HepG2 (cell line): ENCODE measurements around the gene HDAC10. TPM values are rescaled to one million over a fixed set of nuclear protein-coding genes. Genes with fewer than 3 reads are reported as not detected.

Experiments
- GFI1 ChIP-seq: sonication (generic); formaldehyde crosslinking; IDR thresholded peaks from 2 replicates; pipeline ENCODE4 v1.5.0; 2020; ENCODE audit warnings: missing genetic modification reagents, mild to moderate bottlenecking, borderline replicate concordance
- ISX ChIP-seq: sonication (generic); formaldehyde crosslinking; conservative IDR thresholded peaks from 2 replicates; pipeline ENCODE4 v1.5.0; 2020; ENCODE audit warnings: missing genetic modification reagents
- MED13 ChIP-seq: sonication (generic); formaldehyde crosslinking; IDR thresholded peaks from 2 replicates; pipeline ENCODE4 v1.5.0; 2020; ENCODE audit warnings: missing genetic modification reagents
- NONO ChIP-seq, 2 experiments: fragments of 450-650 bp in 1 of 2; sonication (generic) in 1 of 2; formaldehyde crosslinking in 1 of 2; IDR thresholded peaks in 1 of 2; conservative IDR thresholded peaks in 1 of 2; 2 replicates each; pipeline versions ENCODE4 v1.6.1 to v1.8.0; 2017 to 2022; ENCODE audit warnings: mild to moderate bottlenecking in 1 of 2, missing genetic modification reagents in 1 of 2, moderate library complexity in 1 of 2
- RNF2 ChIP-seq: fragments of 450-650 bp; conservative IDR thresholded peaks from 2 replicates; pipeline ENCODE4 v1.6.1; 2016; ENCODE audit warnings: low read depth
- TARDBP ChIP-seq: sonication (generic); formaldehyde crosslinking; IDR thresholded peaks from 2 replicates; pipeline ENCODE4 v1.8.0; 2022; ENCODE audit warnings: mild to moderate bottlenecking, missing genetic modification reagents
- THAP11 ChIP-seq: IDR thresholded peaks from 2 replicates; pipeline ENCODE4 v1.6.1; 2016; ENCODE audit warnings: missing biosample characterization, missing genetic modification reagents
- U2AF2 ChIP-seq: fragments of 200-400 bp; formaldehyde crosslinking; IDR thresholded peaks from 2 replicates; pipeline ENCODE4 v1.6.1; 2017; ENCODE audit warnings: low read depth, mild to moderate bottlenecking, low read length
- ZBTB20 ChIP-seq: sonication (generic); formaldehyde crosslinking; IDR thresholded peaks from 2 replicates; pipeline ENCODE4 v1.8.1; 2023; ENCODE audit warnings: missing genetic modification reagents, low read depth, mild to moderate bottlenecking, borderline replicate concordance
- ZNF205 ChIP-seq: IDR thresholded peaks from 2 replicates; pipeline ENCODE4 v1.6.1; 2018; ENCODE audit warnings: missing biosample characterization, missing genetic modification reagents
- ZNF318 ChIP-seq: sonication (generic); formaldehyde crosslinking; IDR thresholded peaks from 2 replicates; pipeline ENCODE4 v1.4.0; 2020; ENCODE audit warnings: mild to moderate bottlenecking, missing genetic modification reagents
- ZNF335 ChIP-seq: sonication (generic); formaldehyde crosslinking; IDR thresholded peaks from 2 replicates; pipeline ENCODE4 v1.4.0; 2020; ENCODE audit warnings: missing genetic modification reagents
- ZNF672 ChIP-seq: sonication (generic); formaldehyde crosslinking; IDR thresholded peaks from 2 replicates; pipeline ENCODE4 v1.8.1; 2022; ENCODE audit warnings: missing genetic modification reagents
- ZNF703 ChIP-seq: sonication (generic); formaldehyde crosslinking; IDR thresholded peaks from 2 replicates; pipeline ENCODE4 v1.5.1; 2020; ENCODE audit warnings: missing genetic modification reagents, mild to moderate bottlenecking, moderate library complexity, borderline replicate concordance
- polyA plus RNA-seq, 8 experiments: library from polyadenylated mRNA; depleted of rRNA in 3 of 8; stranded (reverse) in 7 of 8; unstranded in 1 of 8; fragments of >200 nt; fragmentation: Illumina TruSeq in 4 of 8; extraction: Trizol in 4 of 8; gene quantifications; 2 replicates each; pipeline versions ENCODE4 v1.2.1 to v1.2.3, GENCODE V29; 2011 to 2016; ENCODE audit warnings: low read depth in 4 of 8, missing spikeins in 1 of 8, mixed read lengths in 1 of 8; ENCODE audit not compliant: insufficient read depth in 1 of 8
- total RNA-seq, 5 experiments: library from RNA; depleted of rRNA; stranded (reverse); fragments of >200 nt; fragmentation: Illumina TruSeq; extraction: Trizol; gene quantifications; 2 replicates each; pipeline ENCODE4 v1.2.3, GENCODE V29; 2016; ENCODE audit warnings: low read depth in 1 of 5
- TF ChIP-seq, protein P1 (sequence below): sonication (generic); formaldehyde crosslinking; IDR thresholded peaks from 2 replicates; pipeline ENCODE4 v1.8.0; 2022; ENCODE audit warnings: missing genetic modification reagents, mild to moderate bottlenecking, inconsistent platforms, borderline replicate concordance

Gene HDAC10
- total and polyA plus RNA-seq, 2 of the 13 experiments (the other 11 are each of a cell fraction or from before 2014, with no cell fraction given): 13.9 to 14.9 TPM

DNA sequence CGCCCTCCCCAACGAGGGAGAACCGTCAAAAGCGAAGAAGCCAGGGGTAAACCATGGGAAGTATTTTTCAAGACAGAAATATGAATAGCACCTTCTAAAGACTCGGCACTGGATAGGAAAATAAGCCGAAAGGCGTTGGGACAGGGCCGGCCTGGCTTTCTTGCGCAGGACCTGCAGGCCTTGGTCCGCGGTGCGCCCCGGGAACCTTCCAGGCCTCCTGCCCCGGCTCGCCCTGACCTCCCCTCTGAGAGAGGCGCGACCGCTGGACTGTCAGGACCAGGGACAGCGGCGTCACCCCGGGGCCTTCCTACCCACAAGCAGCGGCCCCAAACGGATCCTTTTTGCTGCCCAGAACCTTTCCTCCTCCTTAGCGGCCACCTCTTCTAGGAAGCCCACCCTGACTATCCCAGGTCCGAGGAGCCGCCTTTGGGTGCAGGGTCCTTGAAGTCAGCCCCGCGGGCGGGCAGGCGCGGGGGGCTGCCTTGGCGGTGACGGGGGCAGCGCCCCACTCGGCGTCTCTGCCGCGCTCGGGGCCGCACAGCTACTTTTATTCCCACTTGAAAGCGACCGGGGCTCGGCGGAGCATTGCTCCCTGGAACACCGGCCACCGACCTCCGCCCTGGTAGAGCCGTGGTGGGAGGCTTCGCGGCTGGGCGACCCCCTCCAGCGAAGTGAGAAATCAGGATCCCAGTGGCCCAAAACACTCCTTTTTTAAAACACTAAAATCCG, 19.8 kb upstream of the HDAC10 start (continued):
- TF ChIP-seq, protein P1, sequence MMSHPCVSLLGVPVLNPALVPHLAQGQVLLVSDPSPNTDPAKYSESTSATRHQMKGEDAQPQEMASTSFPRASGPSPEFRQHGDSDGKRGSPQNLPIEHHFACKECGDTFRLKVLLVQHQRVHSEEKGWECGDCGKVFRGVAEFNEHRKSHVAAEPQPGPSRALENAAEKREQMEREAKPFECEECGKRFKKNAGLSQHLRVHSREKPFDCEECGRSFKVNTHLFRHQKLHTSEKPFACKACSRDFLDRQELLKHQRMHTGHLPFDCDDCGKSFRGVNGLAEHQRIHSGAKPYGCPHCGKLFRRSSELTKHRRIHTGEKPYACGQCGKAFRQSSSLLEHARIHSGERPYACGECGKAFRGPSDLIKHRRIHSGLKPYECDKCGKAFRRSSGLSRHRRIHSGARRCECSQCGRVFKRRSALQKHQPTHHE (CRISPR knock-in tag): peak; percentile 35; the same call in 1 of the 2 replicates
- TF ChIP-seq ZNF703 (CRISPR knock-in tag) (no peak), NONO (IDR thresholded peaks at IDR 0.05) (no peak), NONO (CRISPR knock-in tag; conservative IDR thresholded peaks at IDR 0.05) (no peak), THAP11 (peak; percentile 52; the same call in 1 of the 2 replicates), ZNF335 (CRISPR knock-in tag) (peak; percentile 76; the same call in 1 of the 2 replicates), ISX (CRISPR knock-in tag) (0 out of 2 replicates have a peak, but pooled peaks have one; percentile 70), ZNF318 (CRISPR knock-in tag) (peak; percentile 36; the same call in 1 of the 2 replicates), ZBTB20 (peak; percentile 73; the same call in 1 of the 2 replicates), U2AF2 (no peak), RNF2 (no peak), MED13 (CRISPR knock-in tag) (0 out of 2 replicates have a peak, but pooled peaks have one; percentile 63), ZNF205 (no peak), TARDBP (CRISPR knock-in tag) (no peak), GFI1 (CRISPR knock-in tag) (no peak), ZNF672 (CRISPR knock-in tag) (no peak)
